ENCODE measurements around the gene STK39. TPM values are rescaled to one million over a fixed set of nuclear protein-coding genes. Genes with fewer than 3 reads are reported as not detected.

Gene STK39
- total and polyA plus RNA-seq, 9 of the 15 experiments (the other 6 are each of a cell fraction or from before 2014, with no cell fraction given): 0.19 to 0.76 (median 0.51) TPM

DNA sequence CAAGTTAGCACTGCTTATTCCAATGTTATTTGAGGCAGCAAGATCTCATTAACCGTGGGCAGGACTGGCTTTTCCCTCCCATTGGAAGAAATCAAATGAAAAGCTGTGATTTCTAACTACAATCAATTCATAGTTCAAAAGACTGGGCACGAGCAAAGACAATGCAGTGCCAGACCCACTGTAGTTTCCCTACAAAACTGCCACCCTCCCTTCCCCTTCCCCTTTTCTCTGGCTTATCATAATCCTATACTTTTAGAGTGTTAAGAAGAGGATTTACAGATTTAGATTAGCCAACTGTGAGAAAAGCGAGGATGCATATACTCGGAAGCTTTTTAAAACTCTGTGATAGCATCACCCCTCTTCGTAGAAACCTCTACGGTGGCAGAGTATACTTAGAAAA, 260.4 kb downstream of the STK39 start:
- no peak overlapping the region for H2AFZ ChIP-seq (ENCODE audit: low read depth, low read length)
- H3K79me2 ChIP-seq (ENCODE audit: control insufficient read depth, insufficient read depth, low read length): no peaks in the 10 kb centered on the region
- no peaks in the 10 kb centered on the region for H3K9me1 ChIP-seq (ENCODE audit: control insufficient read depth, insufficient read depth, low read length)
- H3K4me2 ChIP-seq (ENCODE audit: insufficient read depth, low read length): no peak overlapping the region
- peaks cover 4 to 6% of the 10 kb centered on the region in 2 experiments; a peak in 3 of 5 replicates for H3K27me3 ChIP-seq (ENCODE audit: control insufficient read depth in 2 of 2, insufficient read depth in 2 of 2, low read length in 2 of 2)
- in situ Hi-C loops (cut with MboI) (no loop called here), intact Hi-C loops (cut with micrococcal nuclease) (no loop called here)
- ChIA-PET CTCF (ENCODE audit: low intra/inter-chr PET ratio) (interaction anchor here (0.6 kb wide), 1 partner anchor 61 kb away, joined by 4 read pairs; no protein-coding TSS in a partner anchor), POLR2A (no interaction called here)
- no peak overlapping the region for H3K27ac ChIP-seq (ENCODE audit: extremely low read depth, low read depth, low read length)
- H3K4me3 ChIP-seq: no peak overlapping the region
- no peaks in the 10 kb centered on the region for H3K9me3 ChIP-seq (replicated peaks; ENCODE audit: control insufficient read depth, insufficient read depth, low read depth, low read length)
- ATAC-seq (no peak), DNase-seq (ENCODE audit: extremely low read depth in 1 of 4, low spot score in 3 of 4) (no peak), FAIRE-seq (no peak)
- no peaks in the 10 kb centered on the region for H3K4me1 ChIP-seq (replicated peaks in 1 of 2; ENCODE audit: control insufficient read depth in 2 of 2, insufficient read depth in 2 of 2, low read length in 2 of 2)
- no peak overlapping the region for H3K9ac ChIP-seq (ENCODE audit: insufficient read depth in 1 of 2, low read depth in 2 of 2, low read length in 2 of 2)
- no peaks in the 10 kb centered on the region for H3K36me3 ChIP-seq (ENCODE audit: control insufficient read depth, insufficient read depth, low read length)
- H4K20me1 ChIP-seq (replicated peaks; ENCODE audit: control insufficient read depth, insufficient read depth, low read length): no peaks in the 10 kb centered on the region
- no TSS peak for BruUV-seq (replicated peaks)
- 2% methylated on average over 6 of the region's 6 CpGs for WGBS (ENCODE audit: insufficient coverage, low coverage, missing lambda C conversion rate)
- TF ChIP-seq ZNF584 (CRISPR knock-in tag; IDR thresholded peaks at IDR 0.05; ENCODE audit: low read depth) (no peak), ZBTB26 (CRISPR knock-in tag; IDR thresholded peaks at IDR 0.05) (no peak), RFX1 (IDR thresholded peaks at IDR 0.05) (no peak), ZNF239 (CRISPR knock-in tag; IDR thresholded peaks at IDR 0.05) (no peak), TBP (optimal IDR thresholded peaks at IDR 0.05; ENCODE audit: low read depth, low read length) (no peak), MAFK (IDR thresholded peaks at IDR 0.05; ENCODE audit: low read length) (no peak), CHD1 (IDR thresholded peaks at IDR 0.05; ENCODE audit: low read length) (no peak), E2F4 (CRISPR knock-in tag; IDR thresholded peaks at IDR 0.05; ENCODE audit: low read depth) (no peak), CHCHD3 (CRISPR knock-in tag; IDR thresholded peaks at IDR 0.05) (no peak)
- TF ChIP-seq, protein P1, sequence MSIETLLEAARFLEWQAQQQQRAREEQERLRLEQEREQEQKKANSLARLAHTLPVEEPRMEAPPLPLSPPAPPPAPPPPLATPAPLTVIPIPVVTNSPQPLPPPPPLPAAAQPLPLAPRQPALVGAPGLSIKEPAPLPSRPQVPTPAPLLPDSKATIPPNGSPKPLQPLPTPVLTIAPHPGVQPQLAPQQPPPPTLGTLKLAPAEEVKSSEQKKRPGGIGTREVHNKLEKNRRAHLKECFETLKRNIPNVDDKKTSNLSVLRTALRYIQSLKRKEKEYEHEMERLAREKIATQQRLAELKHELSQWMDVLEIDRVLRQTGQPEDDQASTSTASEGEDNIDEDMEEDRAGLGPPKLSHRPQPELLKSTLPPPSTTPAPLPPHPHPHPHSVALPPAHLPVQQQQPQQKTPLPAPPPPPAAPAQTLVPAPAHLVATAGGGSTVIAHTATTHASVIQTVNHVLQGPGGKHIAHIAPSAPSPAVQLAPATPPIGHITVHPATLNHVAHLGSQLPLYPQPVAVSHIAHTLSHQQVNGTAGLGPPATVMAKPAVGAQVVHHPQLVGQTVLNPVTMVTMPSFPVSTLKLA (conservative IDR thresholded peaks at IDR 0.05): no peak
- TF ChIP-seq, protein P2, sequence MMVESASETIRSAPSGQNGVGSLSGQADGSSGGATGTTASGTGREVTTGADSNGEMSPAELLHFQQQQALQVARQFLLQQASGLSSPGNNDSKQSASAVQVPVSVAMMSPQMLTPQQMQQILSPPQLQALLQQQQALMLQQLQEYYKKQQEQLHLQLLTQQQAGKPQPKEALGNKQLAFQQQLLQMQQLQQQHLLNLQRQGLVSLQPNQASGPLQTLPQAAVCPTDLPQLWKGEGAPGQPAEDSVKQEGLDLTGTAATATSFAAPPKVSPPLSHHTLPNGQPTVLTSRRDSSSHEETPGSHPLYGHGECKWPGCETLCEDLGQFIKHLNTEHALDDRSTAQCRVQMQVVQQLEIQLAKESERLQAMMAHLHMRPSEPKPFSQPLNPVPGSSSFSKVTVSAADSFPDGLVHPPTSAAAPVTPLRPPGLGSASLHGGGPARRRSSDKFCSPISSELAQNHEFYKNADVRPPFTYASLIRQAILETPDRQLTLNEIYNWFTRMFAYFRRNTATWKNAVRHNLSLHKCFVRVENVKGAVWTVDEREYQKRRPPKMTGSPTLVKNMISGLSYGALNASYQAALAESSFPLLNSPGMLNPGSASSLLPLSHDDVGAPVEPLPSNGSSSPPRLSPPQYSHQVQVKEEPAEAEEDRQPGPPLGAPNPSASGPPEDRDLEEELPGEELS (CRISPR knock-in tag; IDR thresholded peaks at IDR 0.05; ENCODE audit: borderline replicate concordance): no peak
- TF ChIP-seq, protein P3, sequence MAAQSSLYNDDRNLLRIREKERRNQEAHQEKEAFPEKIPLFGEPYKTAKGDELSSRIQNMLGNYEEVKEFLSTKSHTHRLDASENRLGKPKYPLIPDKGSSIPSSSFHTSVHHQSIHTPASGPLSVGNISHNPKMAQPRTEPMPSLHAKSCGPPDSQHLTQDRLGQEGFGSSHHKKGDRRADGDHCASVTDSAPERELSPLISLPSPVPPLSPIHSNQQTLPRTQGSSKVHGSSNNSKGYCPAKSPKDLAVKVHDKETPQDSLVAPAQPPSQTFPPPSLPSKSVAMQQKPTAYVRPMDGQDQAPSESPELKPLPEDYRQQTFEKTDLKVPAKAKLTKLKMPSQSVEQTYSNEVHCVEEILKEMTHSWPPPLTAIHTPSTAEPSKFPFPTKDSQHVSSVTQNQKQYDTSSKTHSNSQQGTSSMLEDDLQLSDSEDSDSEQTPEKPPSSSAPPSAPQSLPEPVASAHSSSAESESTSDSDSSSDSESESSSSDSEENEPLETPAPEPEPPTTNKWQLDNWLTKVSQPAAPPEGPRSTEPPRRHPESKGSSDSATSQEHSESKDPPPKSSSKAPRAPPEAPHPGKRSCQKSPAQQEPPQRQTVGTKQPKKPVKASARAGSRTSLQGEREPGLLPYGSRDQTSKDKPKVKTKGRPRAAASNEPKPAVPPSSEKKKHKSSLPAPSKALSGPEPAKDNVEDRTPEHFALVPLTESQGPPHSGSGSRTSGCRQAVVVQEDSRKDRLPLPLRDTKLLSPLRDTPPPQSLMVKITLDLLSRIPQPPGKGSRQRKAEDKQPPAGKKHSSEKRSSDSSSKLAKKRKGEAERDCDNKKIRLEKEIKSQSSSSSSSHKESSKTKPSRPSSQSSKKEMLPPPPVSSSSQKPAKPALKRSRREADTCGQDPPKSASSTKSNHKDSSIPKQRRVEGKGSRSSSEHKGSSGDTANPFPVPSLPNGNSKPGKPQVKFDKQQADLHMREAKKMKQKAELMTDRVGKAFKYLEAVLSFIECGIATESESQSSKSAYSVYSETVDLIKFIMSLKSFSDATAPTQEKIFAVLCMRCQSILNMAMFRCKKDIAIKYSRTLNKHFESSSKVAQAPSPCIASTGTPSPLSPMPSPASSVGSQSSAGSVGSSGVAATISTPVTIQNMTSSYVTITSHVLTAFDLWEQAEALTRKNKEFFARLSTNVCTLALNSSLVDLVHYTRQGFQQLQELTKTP (IDR thresholded peaks at IDR 0.05; ENCODE audit: low read depth in 1 of 2, partially characterized antibody in 2 of 2): no peak

Data from K562 (cell line).